GM18951 (cell line): Measurements from ENCODE around the gene TMBIM1.
"Not testable (repeated sequence)": the region's sequence is repeated elsewhere in the genome, so short reads cannot be mapped to it uniquely, and the experiment has no call there.

Experiments
- POLR2A ChIP-seq: IDR thresholded peaks from 4 replicates; pipeline ENCODE4 v1.6.1; 2011; ENCODE audit warnings: mild to moderate bottlenecking; ENCODE audit not compliant: insufficient read length, insufficient read depth; ENCODE audit errors: extremely low read depth
- in situ Hi-C: fragments of 300-500 bp; cut with MboI; formaldehyde crosslinking; loops from one replicate; pipeline ENCODE4 v1.12.0; 2022; ENCODE audit warnings: low sequenced_read_pairs, mixed read lengths, inconsistent platforms; ENCODE audit not compliant: unreplicated experiment

The TMBIM1 gene

GRCh38 chr2:218278531-218279360 is 13.6 kb downstream of the TMBIM1 start:
- TF ChIP-seq POLR2A = no peak

GRCh38 chr2:218277921-218278320 is 14.4 kb downstream of the TMBIM1 start:
- TF ChIP-seq POLR2A = no peak
- in situ Hi-C loops = no loop called here

More at GRCh38 chr2:218278531-218279360, 13.6 kb downstream of the TMBIM1 start:
- in situ Hi-C loops = no loop called here

- in situ Hi-C loops = no loop called here
- TF ChIP-seq POLR2A = no peak
These were observed 15.1 kb downstream of the TMBIM1 start for GRCh38 chr2:218276986-218277755.

GRCh38 chr2:218275371-218276072 is 16.8 kb downstream of the TMBIM1 start:
- in situ Hi-C loops = no loop called here
- no peak for TF ChIP-seq POLR2A

- no peak for TF ChIP-seq POLR2A
- in situ Hi-C loops = no loop called here
These were observed 17.7 kb downstream of the TMBIM1 start for GRCh38 chr2:218274586-218274985.

GRCh38 chr2:218273908-218274249 is 18.4 kb downstream of the TMBIM1 start:
- in situ Hi-C loops = no loop called here
- TF ChIP-seq POLR2A = no peak

GRCh38 chr2:218273214-218273907 is 18.9 kb downstream of the TMBIM1 start:
- in situ Hi-C loops = not testable (repeated sequence)

GRCh38 chr2:218272531-218273212 is 19.6 kb downstream of the TMBIM1 start:
- in situ Hi-C loops = no loop called here
- TF ChIP-seq POLR2A = no peak

GRCh38 chr2:218271865-218272530 is 20.3 kb downstream of the TMBIM1 start:
- no peak for TF ChIP-seq POLR2A
- in situ Hi-C loops = no loop called here

GRCh38 chr2:218271487-218271797 is 20.9 kb downstream of the TMBIM1 start:
- no peak for TF ChIP-seq POLR2A
- in situ Hi-C loops = no loop called here

GRCh38 chr2:218270721-218271486 is 21.4 kb downstream of the TMBIM1 start:
- no peak for TF ChIP-seq POLR2A
- in situ Hi-C loops = no loop called here
